ENCODE results near the gene PCK1.

DNA sequence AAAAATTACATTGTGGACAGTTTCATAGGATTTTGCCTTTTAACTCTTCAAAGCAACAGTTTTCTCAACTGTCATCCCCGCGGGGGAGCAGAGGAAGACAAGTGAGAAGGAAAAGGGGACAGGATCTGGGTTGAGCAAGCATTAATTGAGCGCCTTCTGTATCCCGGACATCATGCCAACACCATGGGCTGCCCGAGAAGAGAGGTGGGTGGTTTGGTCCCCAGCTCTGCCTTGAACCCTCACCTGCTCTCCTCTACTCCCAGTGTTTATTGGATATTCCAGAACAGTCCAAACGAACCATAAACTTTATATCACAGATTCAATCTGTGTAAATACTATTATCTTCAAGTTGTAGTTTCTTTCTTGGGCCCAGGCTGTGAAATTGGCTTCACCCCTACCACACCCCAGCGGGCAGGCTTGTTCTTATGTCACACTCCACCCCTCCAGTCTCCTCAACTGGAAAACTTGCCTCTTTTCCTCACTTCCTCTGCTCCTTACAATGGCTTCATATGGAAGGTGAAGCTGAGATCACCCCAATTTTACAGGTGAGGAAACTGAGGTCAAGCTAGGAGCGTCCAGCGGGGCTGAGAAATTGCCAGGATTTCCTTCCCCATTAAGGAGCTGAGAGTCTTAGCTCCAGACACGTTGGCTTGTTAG lies 6.0 kb downstream of the PCK1 start:
- TF ChIP-seq, protein P1, sequence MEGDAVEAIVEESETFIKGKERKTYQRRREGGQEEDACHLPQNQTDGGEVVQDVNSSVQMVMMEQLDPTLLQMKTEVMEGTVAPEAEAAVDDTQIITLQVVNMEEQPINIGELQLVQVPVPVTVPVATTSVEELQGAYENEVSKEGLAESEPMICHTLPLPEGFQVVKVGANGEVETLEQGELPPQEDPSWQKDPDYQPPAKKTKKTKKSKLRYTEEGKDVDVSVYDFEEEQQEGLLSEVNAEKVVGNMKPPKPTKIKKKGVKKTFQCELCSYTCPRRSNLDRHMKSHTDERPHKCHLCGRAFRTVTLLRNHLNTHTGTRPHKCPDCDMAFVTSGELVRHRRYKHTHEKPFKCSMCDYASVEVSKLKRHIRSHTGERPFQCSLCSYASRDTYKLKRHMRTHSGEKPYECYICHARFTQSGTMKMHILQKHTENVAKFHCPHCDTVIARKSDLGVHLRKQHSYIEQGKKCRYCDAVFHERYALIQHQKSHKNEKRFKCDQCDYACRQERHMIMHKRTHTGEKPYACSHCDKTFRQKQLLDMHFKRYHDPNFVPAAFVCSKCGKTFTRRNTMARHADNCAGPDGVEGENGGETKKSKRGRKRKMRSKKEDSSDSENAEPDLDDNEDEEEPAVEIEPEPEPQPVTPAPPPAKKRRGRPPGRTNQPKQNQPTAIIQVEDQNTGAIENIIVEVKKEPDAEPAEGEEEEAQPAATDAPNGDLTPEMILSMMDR (IDR thresholded peaks at IDR 0.05), result no peak
- TF ChIP-seq POLR2A (IDR thresholded peaks at IDR 0.05), result no peak
